ENCODE data around the gene FAM53B.

FAM53B gene

DNA sequence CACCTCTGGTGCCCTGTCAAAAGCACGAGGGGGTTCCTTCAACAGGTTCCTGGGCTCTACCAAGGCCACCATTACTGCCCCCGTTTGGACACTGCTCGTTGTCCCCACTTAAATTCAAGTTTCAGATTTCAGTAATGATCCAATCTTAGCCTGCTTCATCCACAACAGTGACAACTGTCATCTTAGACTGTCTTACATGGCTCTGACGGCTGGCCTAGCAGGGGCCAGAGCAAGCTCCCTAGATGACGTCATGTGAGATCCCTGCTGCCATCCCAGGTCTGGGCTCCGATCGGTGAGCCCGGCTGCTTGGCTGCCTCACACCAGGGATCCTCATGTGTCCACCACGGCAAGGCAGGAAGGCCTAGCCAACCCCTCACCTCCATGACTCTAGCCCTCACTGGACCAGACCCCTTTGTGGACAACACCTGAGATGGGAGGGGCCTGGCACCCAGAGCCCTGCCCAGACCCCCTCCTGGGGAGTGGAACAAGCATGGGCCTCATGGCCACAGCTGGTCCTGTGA is 82.5 kb downstream of the FAM53B start:
- DNase-seq (ENCODE audit: low read depth): no peak

DNA sequence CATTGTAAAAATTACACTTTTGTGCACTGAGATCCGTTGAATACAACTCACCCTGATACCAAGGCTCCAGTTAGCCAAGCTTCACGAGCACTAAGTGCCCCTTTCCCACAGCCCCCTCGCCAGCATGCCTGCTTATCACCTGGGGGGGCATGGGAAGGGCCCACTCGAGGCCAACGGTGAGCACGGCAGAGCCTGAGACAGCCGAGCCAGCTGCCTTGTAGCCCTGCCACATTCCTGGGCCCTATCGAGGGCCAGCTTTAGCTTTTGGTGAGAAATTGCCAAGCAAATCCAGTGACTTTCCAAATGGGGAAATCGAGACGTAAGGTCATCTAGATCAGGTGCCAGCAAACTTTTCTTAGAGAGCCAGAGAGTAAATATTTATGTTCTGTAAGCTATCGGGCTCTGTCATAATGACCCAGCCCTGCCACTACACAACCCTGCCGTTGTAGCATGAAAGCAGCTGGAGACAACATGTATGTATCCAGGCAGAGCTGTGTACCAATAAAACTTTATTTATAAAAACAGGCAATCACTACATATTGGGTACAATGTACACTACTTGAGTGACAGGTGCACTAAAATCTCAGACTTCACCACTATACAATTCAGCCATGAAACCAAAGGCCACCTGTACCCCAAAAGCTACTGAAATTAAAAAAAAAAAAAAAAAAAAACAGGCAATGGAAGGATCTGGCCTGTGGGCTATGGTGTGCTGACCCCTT is 83.6 kb downstream of the FAM53B start:
- no peak for DNase-seq (ENCODE audit: low read depth)

DNA sequence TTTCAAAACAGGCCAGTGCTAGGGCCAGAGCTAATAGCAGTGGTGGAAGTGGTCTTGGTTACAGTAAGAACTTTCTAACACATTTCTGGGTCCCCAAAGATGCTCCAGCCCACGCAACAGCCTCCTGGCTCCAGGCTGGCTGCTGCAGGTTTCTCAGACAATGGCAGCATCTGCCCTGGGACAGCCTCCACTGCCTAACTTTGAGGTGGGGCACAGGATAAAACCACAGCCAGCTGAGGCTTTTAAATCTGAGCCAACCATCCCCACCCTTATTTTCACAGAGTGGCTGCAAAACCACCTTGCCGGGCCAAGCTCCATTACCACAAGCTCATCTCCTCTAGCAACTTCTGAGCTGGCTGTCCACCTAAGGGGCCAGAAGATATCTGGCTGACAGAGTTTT is 84.8 kb downstream of the FAM53B start:
- no peak for DNase-seq (ENCODE audit: low read depth)

DNA sequence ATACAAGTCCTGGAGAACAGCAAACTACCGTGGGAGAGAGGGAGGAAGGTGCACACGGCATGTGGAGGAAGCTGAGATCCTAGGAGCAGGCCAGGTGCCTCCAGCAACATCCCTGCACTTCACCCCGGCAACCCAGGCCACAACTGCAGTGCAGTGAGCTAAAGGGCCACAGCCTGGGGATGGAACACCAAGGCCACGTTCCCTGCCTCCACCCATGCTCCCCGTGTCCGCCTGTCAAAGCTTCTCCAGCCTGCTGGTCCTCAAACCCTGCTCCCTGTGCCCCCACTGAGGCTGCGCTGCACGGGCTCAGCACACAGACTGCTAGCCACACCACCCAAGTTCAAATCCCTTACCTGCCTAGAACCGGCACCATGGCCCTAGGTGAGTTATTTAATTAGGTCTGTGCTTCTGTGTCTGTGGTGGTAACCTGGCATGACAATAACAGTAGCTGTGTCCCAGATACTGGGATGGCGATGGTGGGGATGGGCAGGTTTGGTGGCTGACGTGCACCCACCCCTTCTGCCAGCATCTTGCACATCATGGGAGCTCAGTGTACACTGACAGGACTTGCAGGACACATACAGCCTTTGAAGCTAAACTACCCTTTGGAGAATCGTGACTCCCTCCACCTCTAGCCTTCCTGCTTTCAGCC is 85.5 kb downstream of the FAM53B start:
- DNase-seq (ENCODE audit: low read depth): no peak

DNA sequence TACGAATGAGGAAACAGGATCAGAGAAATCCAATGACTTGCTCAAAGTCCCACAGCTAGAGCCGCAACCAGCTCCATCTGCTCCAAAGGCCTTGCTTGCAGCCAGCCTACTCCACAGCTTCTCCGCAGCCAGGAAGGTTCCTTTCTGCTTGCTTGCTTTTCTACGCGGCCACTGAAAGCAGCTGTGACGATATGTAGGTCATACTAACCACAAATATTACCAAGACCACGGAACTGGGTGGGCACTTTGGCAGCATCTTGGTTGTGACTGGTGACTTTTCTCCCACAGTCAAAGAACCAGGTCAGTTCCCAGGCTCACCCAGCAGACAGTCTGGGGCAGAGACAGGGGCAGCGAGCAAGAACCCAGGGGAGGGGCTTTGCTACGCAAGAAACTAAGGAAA is 86.4 kb downstream of the FAM53B start:
- DNase-seq (ENCODE audit: low read depth): peak; percentile 62

DNA sequence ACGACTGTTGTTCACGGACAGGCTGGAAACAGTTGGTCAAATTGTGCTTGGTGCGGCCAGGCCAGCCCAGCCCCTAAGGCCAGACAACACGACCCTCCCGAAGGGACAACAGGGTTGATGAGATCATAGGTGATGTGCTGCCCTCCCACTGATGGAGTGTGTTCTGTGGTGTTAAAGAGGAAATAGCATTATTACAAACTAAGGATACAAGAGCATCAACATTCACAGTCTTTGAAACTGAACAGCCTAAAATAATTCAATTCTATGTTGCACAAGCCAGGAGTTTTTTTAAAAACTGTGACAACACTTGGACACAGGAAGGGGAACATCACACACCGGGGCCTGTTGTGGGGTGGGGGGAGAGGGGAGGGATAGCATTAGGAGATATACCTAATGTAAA is 87.6 kb downstream of the FAM53B start:
- no peak for DNase-seq (ENCODE audit: low read depth)

DNA sequence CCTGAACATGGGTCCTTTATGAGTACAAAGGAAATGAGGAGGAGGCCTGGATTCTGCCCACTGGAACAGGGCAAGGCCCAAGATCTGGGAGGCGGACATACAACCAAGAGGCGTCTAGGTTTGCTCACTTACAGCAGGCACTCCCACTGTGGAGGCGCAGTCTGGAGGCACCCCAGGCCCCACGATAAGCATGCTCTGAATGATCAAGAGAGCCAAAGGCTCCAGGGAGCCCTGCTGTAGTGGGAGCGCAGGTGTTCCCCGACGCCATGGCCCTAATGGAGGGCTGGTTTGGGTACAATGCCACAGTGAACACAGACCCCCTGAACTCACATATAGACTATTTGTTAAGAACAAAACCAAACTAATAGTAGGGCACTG is 88.1 kb downstream of the FAM53B start:
- DNase-seq (ENCODE audit: low read depth): no peak

DNA sequence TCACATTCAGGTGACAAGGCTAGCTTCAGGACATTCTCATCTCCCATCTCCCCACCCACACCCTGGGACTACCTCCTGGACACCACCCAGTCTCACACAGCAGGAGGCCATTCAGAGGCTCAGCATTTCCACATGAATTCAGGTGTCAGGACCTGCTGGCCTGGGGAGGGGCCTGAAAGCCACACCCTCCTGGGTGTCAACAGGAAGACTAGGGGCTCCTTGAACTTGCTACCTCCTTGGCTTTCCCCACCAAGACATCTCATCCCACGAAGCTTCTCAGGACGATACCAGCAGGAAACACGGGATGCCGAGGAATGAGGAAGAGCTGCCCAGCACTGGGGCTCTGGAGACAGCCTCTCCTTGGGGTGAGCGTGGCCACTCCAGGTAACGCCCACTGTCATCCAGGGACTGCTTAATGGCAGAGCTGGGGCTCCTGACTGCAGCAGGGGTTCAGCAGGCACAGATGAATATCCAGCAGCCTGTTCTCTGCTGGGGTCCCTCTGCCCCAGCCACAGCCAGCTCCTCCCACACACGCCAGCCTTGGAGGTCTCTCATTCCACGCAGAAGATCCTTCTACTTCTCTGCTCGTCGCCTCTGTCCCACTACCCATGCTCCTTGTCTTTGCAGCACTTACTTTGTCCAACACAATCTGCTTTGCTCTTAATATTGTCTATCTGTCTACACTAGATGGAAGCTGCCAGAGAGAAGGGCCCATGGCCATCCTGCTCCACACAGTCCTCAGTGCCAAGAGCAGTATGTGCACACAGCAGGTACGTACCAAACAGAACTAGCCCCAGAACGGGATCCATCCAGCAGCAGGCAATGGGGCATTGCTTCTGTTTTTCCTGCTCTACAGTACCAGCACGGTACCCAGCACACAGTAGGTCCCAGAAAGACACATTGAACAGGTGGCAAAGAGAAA is 88.7 kb downstream of the FAM53B start:
- DNase-seq (ENCODE audit: low read depth): no peak

DNA sequence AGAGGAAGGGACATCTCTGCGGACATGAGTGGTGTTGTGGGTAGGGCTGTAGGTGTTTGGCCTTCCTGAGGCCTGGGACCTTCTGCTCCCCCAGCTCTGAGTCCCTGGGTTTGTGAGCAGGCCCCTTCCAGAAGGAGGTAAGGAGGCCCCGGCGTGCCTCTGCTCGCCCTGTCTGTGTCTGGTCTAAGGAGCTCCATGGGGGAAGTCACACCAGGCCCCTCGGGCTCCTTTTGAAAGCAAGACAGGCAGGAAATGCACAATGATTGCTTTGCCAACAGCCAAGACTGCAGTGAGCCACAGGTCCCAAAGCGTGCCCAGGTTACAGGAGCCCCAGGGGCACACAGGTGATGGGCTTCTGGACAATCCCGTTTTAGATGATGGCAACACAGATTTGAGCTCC is 89.5 kb downstream of the FAM53B start:
- no peak for DNase-seq (ENCODE audit: low read depth)

DNA sequence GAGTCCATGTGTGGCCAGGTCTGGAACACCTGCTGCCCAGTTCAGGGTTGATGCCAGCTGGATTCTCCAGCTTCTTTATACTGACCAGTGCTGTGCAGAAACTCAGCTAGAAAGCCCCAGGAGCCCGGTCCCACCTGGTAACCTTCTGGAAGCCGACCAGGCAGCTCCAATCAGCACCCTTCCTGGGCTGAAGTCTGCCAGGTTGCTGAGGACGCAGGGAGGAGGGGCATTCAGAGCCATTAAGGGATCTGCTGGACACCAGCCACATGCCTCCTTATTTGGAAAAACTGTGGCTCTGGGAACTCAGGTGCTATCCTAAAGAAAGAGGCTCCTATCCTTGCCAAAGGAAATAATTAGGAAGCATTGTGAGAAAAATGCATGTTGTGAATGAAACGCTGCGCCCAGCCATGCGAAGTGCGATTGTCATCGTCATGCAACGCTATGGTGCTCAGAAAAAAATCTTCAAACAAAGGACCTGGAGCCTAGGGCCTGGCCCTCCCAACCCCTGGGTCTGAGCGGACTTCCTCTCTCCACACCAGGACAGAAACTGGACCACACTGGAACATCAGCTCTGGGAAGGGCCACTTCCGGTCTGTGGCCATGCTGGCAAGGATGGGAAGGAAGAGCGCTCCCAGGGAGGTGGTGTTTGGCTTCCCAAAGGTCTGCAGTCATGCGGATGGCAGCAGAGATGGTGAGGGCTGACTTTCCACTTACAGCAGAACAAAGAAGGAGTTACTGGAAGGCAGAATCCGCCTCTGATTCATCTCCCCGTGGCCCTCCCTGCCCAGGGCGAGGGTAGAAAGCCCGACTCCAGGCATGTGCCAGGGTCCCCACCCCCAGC is 90.1 kb downstream of the FAM53B start:
- no peak for DNase-seq (ENCODE audit: low read depth)

DNA sequence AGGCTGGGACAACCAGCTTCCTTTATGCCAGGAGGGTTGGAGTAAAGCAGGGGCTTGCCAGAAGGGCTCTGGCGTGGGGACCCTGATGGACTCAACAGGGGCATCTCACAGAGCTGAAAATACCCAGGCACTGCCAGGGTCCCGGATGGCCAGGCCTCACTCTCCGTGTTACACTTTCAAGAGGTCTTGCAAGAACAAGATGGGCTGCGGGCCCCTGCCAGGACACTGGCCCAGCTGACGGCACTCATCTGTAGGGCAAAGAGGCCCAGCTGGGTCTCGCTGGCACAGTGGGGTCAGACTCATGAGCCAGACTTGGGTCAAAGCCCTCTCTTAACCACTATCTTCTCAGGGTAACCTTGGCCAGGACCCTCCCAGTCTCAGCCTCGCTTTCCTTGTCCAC is 90.9 kb downstream of the FAM53B start:
- no peak for DNase-seq (ENCODE audit: low read depth)

DNA sequence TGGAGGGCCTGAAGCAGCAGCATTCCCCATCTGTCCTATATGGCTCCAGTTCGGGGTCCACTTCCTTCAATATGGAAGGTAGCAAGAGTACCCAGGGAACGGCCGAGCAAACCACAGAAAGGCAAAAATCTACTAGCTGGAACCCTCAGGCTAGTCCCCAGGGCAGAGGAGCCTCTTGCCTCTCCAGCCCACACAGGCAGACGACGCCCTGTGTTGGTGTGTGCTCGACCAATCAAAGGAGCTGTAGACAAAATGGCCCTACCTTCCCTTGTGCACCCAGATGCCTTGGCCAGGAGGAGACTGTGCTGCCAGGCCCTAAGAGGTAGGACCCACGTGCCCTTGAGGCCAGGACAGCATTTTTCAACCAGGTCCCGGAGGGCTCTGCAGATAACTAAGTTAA is 91.5 kb downstream of the FAM53B start:
- DNase-seq (ENCODE audit: low read depth): no peak

DNA sequence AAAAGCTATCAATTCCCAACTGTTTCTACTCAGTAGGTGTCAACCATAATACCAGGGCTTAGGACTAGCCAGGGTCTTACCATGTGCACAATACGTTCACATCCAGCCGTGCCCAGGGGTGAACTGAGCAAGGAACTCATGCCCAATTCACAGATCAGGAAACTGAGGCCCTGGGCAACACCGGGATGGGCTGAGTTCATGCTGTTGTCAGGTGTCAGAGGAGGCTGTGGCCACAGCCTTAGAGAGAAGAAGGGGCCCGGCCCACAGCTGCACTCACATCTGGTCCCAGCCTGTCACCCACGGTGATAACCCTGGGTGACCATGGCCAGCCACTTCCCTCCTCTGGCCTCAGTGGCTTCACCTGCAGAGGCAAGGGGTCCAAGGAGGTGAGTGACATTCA is 92.0 kb downstream of the FAM53B start:
- no peak for DNase-seq (ENCODE audit: low read depth)

DNA sequence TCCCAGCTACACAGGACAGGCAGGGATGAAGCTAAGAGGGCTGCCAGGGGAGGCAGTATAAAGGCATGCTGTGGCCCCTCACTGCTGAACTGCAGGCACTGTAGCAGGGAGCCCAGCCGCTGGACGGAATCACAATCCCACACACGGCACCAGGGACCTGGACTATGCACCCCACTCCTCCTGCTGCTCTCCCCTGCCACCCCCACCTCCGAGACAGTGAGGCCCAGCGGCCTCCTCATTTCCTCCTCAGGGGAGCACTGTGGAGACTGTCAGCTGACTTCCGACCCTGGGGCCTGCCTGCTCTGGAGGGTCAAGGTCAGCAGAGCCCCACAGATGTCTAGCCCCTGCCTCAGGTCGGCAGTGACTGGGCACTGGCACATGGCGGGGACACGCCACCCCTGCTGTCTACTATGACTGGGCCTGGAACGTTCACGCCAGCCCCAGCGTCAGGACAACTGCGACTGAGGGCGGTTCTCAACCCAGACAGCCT is 92.7 kb downstream of the FAM53B start:
- no peak for DNase-seq (ENCODE audit: low read depth)

DNA sequence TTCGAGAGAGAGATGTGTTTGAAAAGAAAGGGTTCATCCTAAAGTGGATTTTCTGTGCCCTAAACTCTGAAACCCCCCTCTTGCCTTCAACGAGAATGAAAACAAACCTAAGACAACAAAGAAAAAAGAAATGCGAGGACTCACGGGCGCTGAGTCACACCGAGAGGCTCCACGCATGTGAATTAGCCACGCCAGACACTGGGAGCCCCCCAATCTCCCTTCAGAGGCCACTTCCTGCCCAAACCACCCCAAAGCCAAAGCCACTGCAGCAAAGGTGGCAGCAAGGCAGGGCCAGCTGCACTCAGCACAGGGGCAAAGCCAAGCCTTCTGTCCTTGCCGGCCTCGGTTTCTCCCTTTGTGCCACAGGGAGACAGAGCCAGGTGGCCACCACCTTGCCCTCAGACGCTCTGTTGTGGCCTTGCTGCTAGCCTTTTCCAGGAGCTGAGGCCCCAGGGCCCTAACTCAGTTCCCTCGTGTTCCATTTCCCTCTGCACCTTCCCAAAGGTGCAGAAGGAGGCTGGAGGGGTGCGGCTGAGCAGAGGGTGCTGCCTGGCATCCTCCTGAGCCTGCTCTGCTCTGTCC is 93.3 kb downstream of the FAM53B start:
- no peak for DNase-seq (ENCODE audit: low read depth)

DNA sequence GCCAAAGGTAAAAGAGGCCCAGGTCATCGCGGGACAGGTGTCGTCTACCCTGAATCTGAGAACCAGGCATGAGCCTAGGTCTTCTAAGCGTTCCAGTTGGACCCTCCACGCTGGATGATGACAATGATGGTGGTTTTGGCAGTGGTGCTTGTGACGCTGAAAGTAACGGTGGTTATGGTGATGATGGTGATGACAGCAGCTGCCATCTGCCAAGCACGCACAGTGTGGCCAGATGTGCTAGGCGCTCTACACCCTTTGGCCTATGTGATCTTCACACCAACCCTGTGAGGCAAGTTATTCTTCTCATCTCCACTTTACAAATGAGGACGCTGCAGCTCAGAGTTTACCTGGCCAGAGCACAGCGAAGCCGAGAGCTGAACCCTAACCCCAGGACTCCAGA is 93.9 kb downstream of the FAM53B start:
- DNase-seq (ENCODE audit: low read depth): no peak

DNA sequence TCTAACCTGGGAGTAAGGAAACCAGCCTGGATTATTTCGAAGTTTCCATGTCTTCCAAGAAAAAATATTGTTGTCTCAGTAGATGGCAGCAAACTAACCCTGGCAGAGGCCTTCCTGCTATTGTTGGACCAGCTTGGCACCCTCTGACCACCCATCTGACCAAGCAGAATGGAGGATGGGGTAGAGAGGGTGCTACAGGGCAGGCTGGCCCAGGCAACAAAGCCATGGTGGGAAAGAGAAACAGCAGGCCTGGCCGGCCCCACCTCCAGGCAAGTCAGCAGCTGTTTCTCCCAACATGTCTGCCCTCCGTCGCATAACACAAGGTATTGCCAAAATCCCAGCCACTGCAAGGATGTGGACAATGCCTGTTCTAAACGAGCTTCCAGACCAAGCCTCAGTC is 95.0 kb downstream of the FAM53B start:
- DNase-seq (ENCODE audit: low read depth): peak; percentile 50

DNA sequence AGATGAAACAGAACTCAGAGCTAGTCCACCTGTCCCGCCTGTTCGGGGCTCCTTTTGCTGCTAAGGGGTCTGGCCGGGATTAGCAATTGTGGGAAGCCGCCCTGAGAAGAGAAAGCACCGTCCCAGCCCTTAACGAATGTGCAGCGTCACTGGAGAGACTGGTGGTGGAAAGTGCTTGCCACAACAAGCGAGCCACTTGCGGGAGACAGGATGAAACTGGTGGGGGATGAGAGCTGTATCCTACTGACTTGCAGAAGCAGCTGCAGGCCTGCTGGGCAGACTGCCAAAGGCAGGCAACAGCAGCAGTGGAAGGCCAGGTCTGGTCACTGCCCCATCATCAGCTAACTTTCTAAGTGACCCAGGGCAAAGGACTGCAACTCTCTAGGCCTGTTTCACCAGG is 95.4 kb downstream of the FAM53B start:
- peak; percentile 29 for DNase-seq (ENCODE audit: low read depth)

DNA sequence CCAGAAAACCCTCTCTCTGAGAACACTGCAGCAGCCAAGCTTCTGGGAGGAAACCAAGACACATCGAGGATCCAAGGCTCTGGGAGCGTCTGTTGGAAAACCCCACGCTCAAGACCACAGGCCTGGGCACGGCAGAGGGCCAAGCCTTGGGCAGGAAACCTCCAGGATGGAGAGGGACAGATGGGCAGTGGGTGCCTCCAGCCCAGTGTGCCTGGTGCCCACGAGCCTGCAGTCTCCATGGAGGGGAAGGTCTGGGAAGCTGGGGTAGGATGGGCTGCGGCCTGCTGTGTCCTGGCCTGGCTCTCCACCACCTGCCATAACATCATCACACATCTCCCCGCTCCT is 96.1 kb downstream of the FAM53B start:
- DNase-seq (ENCODE audit: low read depth): no peak

DNA sequence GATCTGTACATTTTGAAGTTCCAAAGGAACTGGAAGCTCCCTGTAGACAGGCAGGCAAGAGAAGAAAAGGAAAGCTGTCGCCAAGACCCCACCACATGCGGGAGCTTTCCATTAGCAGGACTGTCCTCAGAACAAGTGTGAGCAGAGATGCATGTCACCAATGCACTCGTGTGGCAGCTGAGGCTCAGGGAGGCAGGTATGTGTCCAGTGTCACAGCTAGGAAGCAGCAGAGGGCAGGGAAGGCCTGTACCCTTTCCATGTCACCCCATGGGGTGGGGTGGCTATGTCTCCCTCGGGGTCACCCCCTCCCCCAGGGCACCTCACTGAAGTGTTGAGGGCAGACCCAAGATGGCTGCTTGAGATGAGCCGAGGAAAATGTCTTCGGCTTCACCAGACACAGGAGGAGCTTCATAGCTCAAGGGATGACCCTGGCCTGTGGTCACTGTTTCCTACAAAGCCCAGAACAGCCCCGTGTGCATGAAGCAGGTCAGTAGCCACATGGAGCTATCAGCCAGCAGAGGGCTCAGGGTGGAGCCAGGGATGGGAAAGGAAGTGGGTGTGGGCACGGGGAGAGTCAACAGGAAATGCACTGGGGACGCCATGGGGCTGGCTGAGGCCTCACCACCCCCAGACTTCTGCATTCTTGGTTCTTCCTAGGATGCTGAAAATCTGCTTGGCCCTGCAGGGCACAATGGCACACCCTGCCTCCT is 96.6 kb downstream of the FAM53B start:
- DNase-seq (ENCODE audit: low read depth): no peak
